D721Med (cell line): ENCODE data around the gene TRMT112.

Experiments
- DNase-seq: peaks from one replicate; pipeline ENCODE4 v3.0.0; 2011; ENCODE audit warnings: low spot score; ENCODE audit not compliant: insufficient read length
- FAIRE-seq: peaks from 2 replicates; lab custom pipeline; 2011; peaks lifted over from hg19 to GRCh38; lab: Jason Lieb, UNC
- CTCF ChIP-seq: IDR thresholded peaks from 2 replicates; pipeline ENCODE4 v1.5.1; 2012; ENCODE audit warnings: mild to moderate bottlenecking, control low read depth; ENCODE audit not compliant: insufficient read depth; ENCODE audit errors: missing control alignments

The TRMT112 gene

GRCh38 chr11:64305691-64306562 lies 11.4 kb downstream of the TRMT112 start:
- DNase-seq, result no peak
- FAIRE-seq, result no peak
- TF ChIP-seq CTCF, result peak; percentile 34

- DNase-seq, result peak; percentile 90
- no peak for FAIRE-seq
These were observed 12.2 kb downstream of the TRMT112 start, which contains the start of gene ESRRA for GRCh38 chr11:64305075-64305690. TSS of gene ESRRA (plus strand) at chr11:64305524. CDS start at chr11:64307180, 1,656 bp downstream.

GRCh38 chr11:64304316-64305072 lies 12.9 kb downstream of the TRMT112 start:
- FAIRE-seq (no peak), DNase-seq (peak; percentile 87)
- peak; percentile 88 for TF ChIP-seq CTCF

More at GRCh38 chr11:64305075-64305690, 12.2 kb downstream of the TRMT112 start, which contains the start of gene ESRRA:
- TF ChIP-seq CTCF, result no peak

- DNase-seq (no peak), FAIRE-seq (no peak)
- no peak for TF ChIP-seq CTCF
These were observed 13.4 kb downstream of the TRMT112 start for GRCh38 chr11:64304032-64304315.

- TF ChIP-seq CTCF, result no peak
- FAIRE-seq, result no peak
- DNase-seq, result no peak
These were observed 14.0 kb downstream of the TRMT112 start for GRCh38 chr11:64303109-64304031.

- no peak for TF ChIP-seq CTCF
- FAIRE-seq (no peak), DNase-seq (no peak)
These were observed 17.3 kb downstream of the TRMT112 start, which contains the start of gene CATSPERZ for GRCh38 chr11:64299847-64300648. TSS of gene CATSPERZ (plus strand) at chr11:64300358. CDS start at chr11:64300411, 53 bp downstream.
